ENCODE data around the gene ZNF385B.

Gene ZNF385B

GRCh38 chr2:179691235-179691634 lies 170.2 kb downstream of the ZNF385B start:
- no peak for TF ChIP-seq CTCF (IDR thresholded peaks at IDR 0.05; ENCODE audit: low read length)

GRCh38 chr2:179686718-179687342 lies 174.6 kb downstream of the ZNF385B start:
- H3K27ac ChIP-seq (ENCODE audit: low read length), result no peak overlapping the region
- no peak overlapping the region for H3K4me2 ChIP-seq (ENCODE audit: low read depth, low read length)

More at GRCh38 chr2:179691235-179691634, 170.2 kb downstream of the ZNF385B start:
- Histone ChIP-seq H3F3A (ENCODE audit: insufficient read depth, low read length) (no peaks in the 10 kb centered on the region), H3K79me2 (ENCODE audit: low read length) (no peaks in the 10 kb centered on the region), H3K4me1 (ENCODE audit: low read length) (no peaks in the 10 kb centered on the region), H3K4me2 (ENCODE audit: low read depth, low read length) (no peak overlapping the region), H3K27me3 (replicated peaks; ENCODE audit: insufficient read depth, low read length) (no peaks in the 10 kb centered on the region), H3K9ac (ENCODE audit: low read length) (no peak overlapping the region), H3K27ac (ENCODE audit: low read length) (no peak overlapping the region), H3K9me2 (replicated peaks; ENCODE audit: insufficient read depth, low read length) (no peaks in the 10 kb centered on the region), H2AFZ (ENCODE audit: low read length) (no peak overlapping the region), H3K36me3 (replicated peaks; ENCODE audit: insufficient read depth, low read length) (no peaks in the 10 kb centered on the region), H3K9me3 (replicated peaks; ENCODE audit: insufficient read depth, low read length) (no peaks in the 10 kb centered on the region), H3K4me3 (ENCODE audit: low read length) (no peak overlapping the region), H4K20me1 (ENCODE audit: insufficient read depth, low read length) (no peaks in the 10 kb centered on the region)
- no peak for DNase-seq

GRCh38 chr2:179686069-179686468 lies 175.3 kb downstream of the ZNF385B start:
- Histone ChIP-seq H3K79me2 (ENCODE audit: low read length) (no peaks in the 10 kb centered on the region), H4K20me1 (ENCODE audit: insufficient read depth, low read length) (no peaks in the 10 kb centered on the region), H3K4me2 (ENCODE audit: low read depth, low read length) (no peak overlapping the region), H3K27me3 (replicated peaks; ENCODE audit: insufficient read depth, low read length) (no peaks in the 10 kb centered on the region), H3K9ac (ENCODE audit: low read length) (no peak overlapping the region), H3K4me3 (ENCODE audit: low read length) (no peak overlapping the region), H3K9me2 (replicated peaks; ENCODE audit: insufficient read depth, low read length) (no peaks in the 10 kb centered on the region), H3K4me1 (ENCODE audit: low read length) (peaks cover 5% of the 10 kb centered on the region; the same call in 1 of the 2 replicates), H3F3A (ENCODE audit: insufficient read depth, low read length) (no peaks in the 10 kb centered on the region), H3K36me3 (replicated peaks; ENCODE audit: insufficient read depth, low read length) (no peaks in the 10 kb centered on the region), H3K9me3 (replicated peaks; ENCODE audit: insufficient read depth, low read length) (no peaks in the 10 kb centered on the region), H2AFZ (ENCODE audit: low read length) (no peak overlapping the region), H3K27ac (ENCODE audit: low read length) (no peak overlapping the region)
- TF ChIP-seq EZH2phosphoT487 (IDR thresholded peaks at IDR 0.05; ENCODE audit: low read length), result no peak
- no peak for TF ChIP-seq CTCF (IDR thresholded peaks at IDR 0.05; ENCODE audit: low read length)
- TF ChIP-seq EZH2 (optimal IDR thresholded peaks at IDR 0.05; ENCODE audit: low read depth, low read length), result no peak
- no peak for DNase-seq

More at GRCh38 chr2:179686718-179687342, 174.6 kb downstream of the ZNF385B start:
- no peak overlapping the region for H2AFZ ChIP-seq (ENCODE audit: low read length)
- DNase-seq, result no peak
- no peaks in the 10 kb centered on the region for H3K9me2 ChIP-seq (replicated peaks; ENCODE audit: insufficient read depth, low read length)
- no peak overlapping the region for H3K9ac ChIP-seq (ENCODE audit: low read length)
- H3K9me3 ChIP-seq (replicated peaks; ENCODE audit: insufficient read depth, low read length), result no peaks in the 10 kb centered on the region
- H3K4me3 ChIP-seq (ENCODE audit: low read length), result no peak overlapping the region
- no peaks in the 10 kb centered on the region for H3K79me2 ChIP-seq (ENCODE audit: low read length)
- no peaks in the 10 kb centered on the region for H3K36me3 ChIP-seq (replicated peaks; ENCODE audit: insufficient read depth, low read length)
- no peaks in the 10 kb centered on the region for H3K4me1 ChIP-seq (ENCODE audit: low read length)
- no peaks in the 10 kb centered on the region for H4K20me1 ChIP-seq (ENCODE audit: insufficient read depth, low read length)
- H3K27me3 ChIP-seq (replicated peaks; ENCODE audit: insufficient read depth, low read length), result no peaks in the 10 kb centered on the region
- TF ChIP-seq EZH2 (optimal IDR thresholded peaks at IDR 0.05; ENCODE audit: low read depth, low read length), result no peak
- no peak for TF ChIP-seq EZH2phosphoT487 (IDR thresholded peaks at IDR 0.05; ENCODE audit: low read length)
- TF ChIP-seq CTCF (IDR thresholded peaks at IDR 0.05; ENCODE audit: low read length), result no peak
- H3F3A ChIP-seq (ENCODE audit: insufficient read depth, low read length), result no peaks in the 10 kb centered on the region

Data from MM.1S (cell line).